Peyer's patch (tissue), 4 donors: ENCODE data around the gene DCAKD.

Source experiments
- CTCF ChIP-seq, 6 experiments: fragments of 450-650 bp in 4 of 6; fragments of 200-600 bp in 2 of 6; sonication (generic) in 1 of 6; IDR thresholded peaks; one replicate each; pipeline ENCODE4 v1.5.1; 2017 to 2019; ENCODE audit warnings: antibody characterized with exemption in 6 of 6, mild to moderate bottlenecking in 3 of 6, moderate library complexity in 1 of 6
- POLR2A ChIP-seq, 2 donors: fragments of 450-650 bp; IDR thresholded peaks; one replicate each; pipeline ENCODE4 v1.5.1; 2017; ENCODE audit warnings: antibody characterized with exemption in 2 of 2, mild to moderate bottlenecking in 2 of 2, moderate library complexity in 2 of 2

GRCh38 chr17:45052052-45052772 is 780 bp upstream of the DCAKD start:
- TF ChIP-seq CTCF (IDR thresholded peaks at IDR 0.05) (no peak), POLR2A (IDR thresholded peaks at IDR 0.05) (peak; percentile 29 to 65)
